ENCODE results near the gene ZGPAT.

- TF ChIP-seq, protein P1, sequence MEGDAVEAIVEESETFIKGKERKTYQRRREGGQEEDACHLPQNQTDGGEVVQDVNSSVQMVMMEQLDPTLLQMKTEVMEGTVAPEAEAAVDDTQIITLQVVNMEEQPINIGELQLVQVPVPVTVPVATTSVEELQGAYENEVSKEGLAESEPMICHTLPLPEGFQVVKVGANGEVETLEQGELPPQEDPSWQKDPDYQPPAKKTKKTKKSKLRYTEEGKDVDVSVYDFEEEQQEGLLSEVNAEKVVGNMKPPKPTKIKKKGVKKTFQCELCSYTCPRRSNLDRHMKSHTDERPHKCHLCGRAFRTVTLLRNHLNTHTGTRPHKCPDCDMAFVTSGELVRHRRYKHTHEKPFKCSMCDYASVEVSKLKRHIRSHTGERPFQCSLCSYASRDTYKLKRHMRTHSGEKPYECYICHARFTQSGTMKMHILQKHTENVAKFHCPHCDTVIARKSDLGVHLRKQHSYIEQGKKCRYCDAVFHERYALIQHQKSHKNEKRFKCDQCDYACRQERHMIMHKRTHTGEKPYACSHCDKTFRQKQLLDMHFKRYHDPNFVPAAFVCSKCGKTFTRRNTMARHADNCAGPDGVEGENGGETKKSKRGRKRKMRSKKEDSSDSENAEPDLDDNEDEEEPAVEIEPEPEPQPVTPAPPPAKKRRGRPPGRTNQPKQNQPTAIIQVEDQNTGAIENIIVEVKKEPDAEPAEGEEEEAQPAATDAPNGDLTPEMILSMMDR (IDR thresholded peaks at IDR 0.05; ENCODE audit: low read length), result no peak
- no peak for TF ChIP-seq EZH2 (IDR thresholded peaks at IDR 0.05; ENCODE audit: borderline replicate concordance, low read length)
Observed at GRCh38 chr20:63690898-63691710, 16.7 kb upstream of the ZGPAT start.
